Activated gamma-delta T cell treated with anti-CD3 and anti-CD28 coated beads, Interleukin-2, amount 50 U/mL, for 16 hours (primary cell): ENCODE results near the gene TRPM3.

Experiments
- DNase-seq: peaks from one replicate; pipeline ENCODE4 v3.0.0-alpha.2; 2020; ENCODE audit warnings: low read depth

The TRPM3 gene

GRCh38 chr9:70578720-70579119, 542.7 kb downstream of the TRPM3 start:
- no peak for DNase-seq

GRCh38 chr9:70577671-70578070, 543.8 kb downstream of the TRPM3 start:
- DNase-seq = no peak

- DNase-seq = no peak
Measured at GRCh38 chr9:70576116-70576515, 545.3 kb downstream of the TRPM3 start.

GRCh38 chr9:70574151-70574837, 547.1 kb downstream of the TRPM3 start:
- DNase-seq = no peak

DNA sequence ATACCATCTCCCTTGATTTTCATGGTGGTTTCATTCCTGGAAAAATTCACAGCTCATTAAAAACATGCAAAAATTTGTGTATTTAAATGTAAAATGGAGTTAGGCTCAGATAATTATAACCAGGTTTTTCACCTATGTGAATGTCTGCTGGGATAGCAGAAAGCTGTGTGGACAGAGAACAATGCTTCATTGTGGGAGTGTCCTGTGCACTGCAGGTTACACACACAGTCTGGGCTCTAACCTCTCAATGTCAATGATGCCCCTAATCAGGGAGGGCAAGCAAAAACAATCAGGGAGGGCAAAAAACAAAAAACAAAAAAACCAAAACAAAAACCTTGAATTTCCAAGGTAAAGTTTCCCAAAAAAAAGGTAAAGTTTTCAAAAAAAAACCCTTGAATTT, 548.1 kb downstream of the TRPM3 start:
- DNase-seq = no peak

GRCh38 chr9:70571258-70571657, 550.2 kb downstream of the TRPM3 start:
- DNase-seq = no peak

GRCh38 chr9:70569791-70570190, 551.6 kb downstream of the TRPM3 start:
- DNase-seq = no peak

DNA sequence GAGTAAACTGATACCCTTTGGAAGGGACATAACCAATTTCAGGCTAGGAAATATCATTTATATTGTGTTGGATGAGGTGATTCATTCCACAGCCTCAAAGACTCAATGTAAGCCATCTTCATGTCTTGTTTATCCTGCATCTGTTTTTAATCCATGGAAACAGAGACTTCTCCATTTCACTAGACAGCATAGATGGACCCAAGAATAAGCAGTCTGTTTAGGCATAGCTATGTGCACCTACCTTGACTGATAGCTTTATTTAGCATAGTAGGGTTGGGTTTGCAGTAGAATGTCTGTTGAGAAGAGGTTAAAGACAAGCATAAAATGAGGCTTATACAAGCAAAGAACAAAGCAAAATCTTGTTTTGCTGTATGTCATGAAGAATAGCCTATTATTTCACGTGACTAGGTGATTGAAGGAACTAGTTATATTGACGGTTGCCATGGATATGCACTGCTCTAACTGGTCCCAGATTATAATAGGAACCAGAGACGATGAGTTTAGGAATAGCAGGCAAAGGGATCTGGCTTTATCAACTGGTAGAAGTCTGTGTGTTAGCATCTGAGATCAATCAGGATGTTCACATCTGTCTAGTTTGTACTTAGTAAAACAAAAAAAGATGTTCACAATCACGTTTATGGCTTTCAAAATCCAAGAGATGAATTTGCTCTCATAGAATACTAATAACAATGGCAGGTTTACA, 552.2 kb downstream of the TRPM3 start:
- DNase-seq = no peak

GRCh38 chr9:70567511-70567910, 553.9 kb downstream of the TRPM3 start:
- DNase-seq = no peak

DNA sequence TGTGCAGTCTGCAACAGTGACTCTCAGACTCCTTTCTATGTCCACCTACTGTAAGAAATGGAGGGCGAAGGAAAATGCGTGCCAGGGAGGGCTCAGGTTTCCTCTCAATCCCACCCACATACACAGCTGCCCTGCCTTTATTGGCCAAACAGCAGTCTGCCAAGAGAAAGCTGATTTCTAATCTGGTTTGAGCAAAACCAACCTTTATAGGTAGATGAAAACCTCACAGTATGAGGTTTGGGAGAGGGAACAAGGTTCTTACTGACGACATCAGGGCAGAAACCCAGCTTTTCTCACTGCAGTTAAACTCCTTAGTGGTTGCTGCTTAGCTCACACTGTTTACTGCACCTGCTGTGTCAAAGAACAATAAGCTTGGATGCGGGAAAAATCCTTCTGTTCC, 554.7 kb downstream of the TRPM3 start:
- no peak for DNase-seq

DNA sequence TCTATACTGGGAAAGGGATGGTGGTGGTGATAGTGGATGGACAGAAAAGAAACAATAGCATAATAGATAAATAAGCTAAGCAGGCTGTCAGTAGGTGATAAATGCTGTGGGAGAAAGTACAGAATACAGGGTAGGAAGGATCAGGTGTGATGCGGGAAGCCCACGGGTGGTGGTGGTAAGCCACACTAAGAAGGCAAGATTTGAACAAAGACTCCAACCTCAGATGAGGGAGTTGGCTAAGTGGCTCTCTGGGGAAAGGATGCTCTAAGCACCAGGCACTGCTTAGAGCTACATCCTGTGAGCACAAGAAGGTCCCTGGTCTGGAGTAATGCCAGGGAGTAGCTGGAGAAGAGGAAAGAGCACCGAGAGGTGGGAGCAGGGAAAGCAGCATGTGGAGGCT, 555.4 kb downstream of the TRPM3 start:
- no peak for DNase-seq

- DNase-seq = no peak
Measured at GRCh38 chr9:70564468-70565335, 556.7 kb downstream of the TRPM3 start.

- DNase-seq = no peak
Measured at GRCh38 chr9:70563431-70564204, 557.8 kb downstream of the TRPM3 start.

GRCh38 chr9:70563010-70563409, 558.4 kb downstream of the TRPM3 start:
- DNase-seq = no peak

DNA sequence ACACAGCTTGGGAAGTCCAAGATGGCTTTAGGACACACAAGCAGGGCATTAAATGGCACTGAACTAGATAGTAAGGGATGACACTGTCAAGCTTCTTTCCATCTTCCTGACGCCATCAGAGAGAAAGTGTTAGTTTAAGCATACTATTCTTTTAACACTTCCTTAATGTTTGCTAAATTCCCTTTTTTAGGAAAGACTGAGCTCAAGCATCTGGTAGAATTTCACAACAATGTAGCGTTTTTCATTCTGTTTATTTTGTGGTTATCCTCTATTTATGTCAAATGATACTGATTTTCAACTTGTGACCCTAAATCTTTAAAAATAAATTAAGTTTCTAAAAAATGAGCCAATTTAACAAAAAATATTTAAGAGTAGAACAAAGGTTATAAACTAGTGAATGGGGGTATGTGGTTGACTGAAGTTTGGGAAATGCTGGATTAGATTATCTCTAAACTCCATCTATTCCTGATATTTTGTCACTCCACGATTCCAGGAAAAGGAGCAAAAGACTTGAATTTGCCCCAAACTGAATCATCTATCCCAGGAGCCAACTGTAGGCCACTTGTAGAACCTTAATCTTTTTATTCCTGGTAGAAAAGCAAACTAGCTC, 559.5 kb downstream of the TRPM3 start:
- DNase-seq = no peak

DNA sequence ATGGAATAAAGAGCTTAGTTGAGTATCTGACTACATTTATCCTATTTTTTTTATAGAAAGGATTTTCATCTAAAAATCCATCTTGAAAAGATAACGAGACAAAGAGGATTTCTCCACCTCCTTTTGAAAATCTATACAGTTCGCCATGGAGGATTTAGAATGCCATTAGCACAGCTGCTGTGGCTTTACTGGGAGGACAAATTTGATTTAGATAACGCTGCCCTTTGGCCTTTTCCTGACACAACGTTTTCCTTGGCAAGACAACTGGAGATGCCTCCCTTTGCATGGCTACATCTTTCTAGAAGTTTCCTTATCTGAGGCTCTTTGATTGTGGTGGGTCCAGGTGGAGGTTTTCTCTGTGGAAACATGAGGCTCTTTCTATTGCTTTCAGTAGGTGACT, 560.3 kb downstream of the TRPM3 start:
- no peak for DNase-seq

DNA sequence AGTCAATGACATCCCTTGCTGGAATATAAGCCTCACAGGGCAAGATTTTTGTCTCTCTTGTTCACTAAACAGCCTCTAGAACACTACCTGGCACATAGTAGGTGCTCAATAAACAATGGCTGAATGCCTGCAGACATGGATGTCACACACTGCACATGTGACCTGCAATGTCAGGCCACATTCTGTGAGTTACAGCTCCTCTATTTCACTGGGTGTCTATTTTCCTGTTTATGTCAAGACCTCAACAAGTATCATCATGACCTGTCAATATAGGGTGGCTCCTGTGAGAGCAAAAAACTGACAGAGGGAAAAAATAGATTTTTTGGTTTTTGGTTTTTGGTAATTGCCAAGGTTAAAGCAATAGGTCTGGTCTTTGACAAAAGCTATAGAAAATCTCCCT, 562.3 kb downstream of the TRPM3 start:
- DNase-seq = no peak

- DNase-seq = no peak
Measured at GRCh38 chr9:70557661-70558369, 563.6 kb downstream of the TRPM3 start.

DNA sequence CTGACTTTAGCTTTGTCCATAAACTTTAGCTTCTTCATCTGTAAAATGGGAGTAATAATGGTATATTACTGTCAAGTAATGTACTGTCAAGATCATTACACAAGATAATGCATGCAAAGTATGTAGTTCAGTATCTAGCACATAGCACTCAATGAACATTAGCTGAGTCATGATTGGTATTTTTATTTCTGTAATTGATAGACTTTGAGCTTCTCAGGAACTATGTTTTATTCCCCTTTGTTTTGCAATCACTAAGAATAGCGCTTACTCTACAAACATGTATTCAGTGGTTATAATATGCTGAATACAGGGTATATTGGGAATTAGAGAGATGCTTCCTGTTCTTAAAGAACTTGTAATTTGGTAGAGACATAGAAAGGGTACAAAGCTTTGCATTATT, 564.6 kb downstream of the TRPM3 start:
- no peak for DNase-seq

DNA sequence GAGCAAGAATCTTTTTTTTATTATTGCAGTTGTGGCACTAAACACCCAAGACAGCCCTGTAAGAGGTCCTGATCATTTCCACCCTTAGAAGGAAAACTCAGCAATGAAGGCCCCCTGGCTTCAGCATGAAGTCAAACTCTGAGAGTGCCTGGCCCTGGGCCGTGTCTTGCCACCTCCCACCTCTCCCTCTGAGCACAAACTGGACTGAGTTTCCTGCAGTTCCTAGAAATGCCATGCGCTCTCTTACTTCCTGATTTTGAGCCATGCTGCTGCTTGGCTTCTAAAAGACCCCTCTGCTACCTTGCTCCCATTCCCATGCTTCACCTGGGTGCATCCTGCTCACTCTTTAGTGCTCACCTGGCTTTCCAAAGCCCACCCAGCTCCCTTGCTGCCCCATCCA, 566.5 kb downstream of the TRPM3 start:
- no peak for DNase-seq
